NCI-H2029 (cell line): ENCODE results near the gene DOC2A.

ENCODE experiments used
- DNase-seq: peaks from one replicate; lab custom pipeline; 2025; lab: John Stamatoyannopoulos, UW

Gene DOC2A

DNA sequence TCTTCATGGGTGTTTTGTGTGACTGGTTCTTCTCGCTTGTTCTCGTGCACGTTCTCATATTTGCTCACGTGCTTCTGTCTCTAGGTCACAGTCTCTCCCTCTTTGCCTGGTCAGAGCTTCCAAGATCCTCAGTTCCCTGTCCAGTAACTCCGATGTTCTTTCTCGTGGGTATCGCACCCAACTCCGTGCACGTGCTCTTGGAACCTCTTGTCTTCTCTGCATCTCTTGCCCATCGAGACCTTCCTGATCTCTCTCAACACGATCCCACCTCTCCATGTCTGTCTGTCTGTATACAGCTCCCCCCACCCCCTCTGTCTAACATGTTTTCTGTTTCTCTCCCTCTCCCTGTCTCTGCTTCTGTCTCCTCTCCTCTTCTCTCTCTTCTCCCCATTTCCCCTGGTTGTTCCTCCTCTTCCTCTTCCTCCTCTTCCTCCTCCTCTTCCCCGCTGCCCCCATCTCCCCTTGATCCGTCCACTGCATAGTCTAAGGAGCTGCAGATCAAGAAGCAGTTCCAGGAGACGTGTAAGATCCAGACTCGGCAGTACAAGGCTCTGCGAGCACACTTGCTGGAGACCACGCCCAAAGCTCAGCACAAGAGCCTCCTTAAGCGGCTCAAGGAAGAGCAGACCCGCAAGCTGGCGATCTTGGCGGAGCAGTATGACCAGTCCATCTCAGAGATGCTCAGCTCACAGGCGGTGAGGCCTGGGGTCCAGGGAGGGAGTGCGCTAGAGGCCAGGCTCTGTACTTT lies 21.5 kb downstream of the DOC2A start:
- DNase-seq: no peak

DNA sequence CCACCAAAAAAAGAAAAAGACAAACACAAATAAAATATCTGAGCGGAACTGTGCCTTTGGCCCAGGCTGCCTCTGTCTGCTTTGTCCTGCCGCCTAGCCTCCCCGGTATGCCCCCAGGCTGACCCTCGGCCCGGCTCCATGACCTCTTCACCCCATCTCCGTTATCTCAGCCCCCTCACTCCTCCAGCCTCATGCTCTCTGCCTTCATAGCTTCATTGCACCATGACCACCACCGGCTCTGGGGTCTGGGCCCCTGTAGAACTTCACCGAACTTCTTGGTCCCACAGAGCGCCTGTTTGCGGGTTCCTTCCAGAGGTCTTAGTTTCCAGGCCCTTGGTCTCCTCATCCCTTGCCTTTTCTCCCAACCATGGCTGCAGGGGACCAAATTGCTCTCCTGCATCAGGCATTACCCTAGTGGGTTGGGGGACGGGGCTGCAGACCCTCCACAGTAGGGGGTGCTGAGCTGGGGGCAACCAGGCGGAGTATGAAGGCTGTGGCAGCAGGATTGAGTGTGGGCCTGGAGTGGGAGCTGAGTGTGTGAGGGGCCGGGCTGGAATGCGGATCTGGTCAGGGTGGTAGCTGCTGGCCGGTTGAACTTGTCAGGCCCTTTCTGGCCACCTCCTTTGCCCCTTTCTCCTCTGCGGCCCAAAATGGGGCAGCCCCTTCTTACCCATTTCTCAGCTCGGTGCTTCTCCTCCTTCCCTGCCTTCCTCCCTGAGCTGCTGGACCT lies 22.3 kb downstream of the DOC2A start:
- DNase-seq: no peak

DNA sequence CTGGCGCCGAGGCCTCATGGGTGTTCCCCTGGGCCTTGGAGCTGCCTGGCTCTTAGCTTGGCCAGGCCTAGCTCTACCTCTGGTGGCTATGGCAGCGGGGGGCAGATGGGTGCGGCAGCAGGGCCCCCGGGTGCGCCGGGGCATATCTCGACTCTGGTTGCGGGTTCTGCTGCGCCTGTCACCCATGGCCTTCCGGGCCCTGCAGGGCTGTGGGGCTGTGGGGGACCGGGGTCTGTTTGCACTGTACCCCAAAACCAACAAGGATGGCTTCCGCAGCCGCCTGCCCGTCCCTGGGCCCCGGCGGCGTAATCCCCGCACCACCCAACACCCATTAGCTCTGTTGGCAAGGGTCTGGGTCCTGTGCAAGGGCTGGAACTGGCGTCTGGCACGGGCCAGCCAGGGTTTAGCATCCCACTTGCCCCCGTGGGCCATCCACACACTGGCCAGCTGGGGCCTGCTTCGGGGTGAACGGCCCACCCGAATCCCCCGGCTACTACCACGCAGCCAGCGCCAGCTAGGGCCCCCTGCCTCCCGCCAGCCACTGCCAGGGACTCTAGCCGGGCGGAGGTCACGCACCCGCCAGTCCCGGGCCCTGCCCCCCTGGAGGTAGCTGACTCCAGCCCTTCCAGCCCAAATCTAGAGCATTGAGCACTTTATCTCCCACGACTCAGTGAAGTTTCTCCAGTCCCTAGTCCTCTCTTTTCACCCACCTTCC lies 23.3 kb downstream of the DOC2A start:
- DNase-seq: no peak

DNA sequence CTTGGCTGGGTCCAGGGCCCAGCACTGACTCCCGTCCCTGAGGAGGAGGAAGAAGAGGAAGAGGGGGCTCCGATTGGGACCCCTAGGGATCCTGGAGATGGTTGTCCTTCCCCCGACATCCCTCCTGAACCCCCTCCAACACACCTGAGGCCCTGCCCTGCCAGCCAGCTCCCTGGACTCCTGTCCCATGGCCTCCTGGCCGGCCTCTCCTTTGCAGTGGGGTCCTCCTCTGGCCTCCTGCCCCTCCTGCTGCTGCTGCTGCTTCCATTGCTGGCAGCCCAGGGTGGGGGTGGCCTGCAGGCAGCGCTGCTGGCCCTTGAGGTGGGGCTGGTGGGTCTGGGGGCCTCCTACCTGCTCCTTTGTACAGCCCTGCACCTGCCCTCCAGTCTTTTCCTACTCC lies 23.9 kb downstream of the DOC2A start:
- DNase-seq: no peak

DNA sequence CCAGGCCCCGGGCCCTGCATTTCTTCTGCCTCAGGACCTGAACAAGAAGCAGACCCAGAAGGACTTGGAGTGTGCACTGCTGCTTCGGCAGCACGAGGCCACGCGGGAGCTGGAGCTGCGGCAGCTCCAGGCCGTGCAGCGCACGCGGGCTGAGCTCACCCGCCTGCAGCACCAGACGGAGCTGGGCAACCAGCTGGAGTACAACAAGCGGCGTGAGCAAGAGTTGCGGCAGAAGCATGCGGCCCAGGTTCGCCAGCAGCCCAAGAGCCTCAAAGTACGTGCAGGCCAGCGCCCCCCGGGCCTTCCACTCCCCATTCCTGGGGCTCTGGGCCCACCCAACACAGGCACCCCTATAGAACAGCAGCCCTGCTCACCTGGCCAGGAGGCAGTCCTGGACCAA lies 24.6 kb downstream of the DOC2A start:
- DNase-seq: no peak

DNA sequence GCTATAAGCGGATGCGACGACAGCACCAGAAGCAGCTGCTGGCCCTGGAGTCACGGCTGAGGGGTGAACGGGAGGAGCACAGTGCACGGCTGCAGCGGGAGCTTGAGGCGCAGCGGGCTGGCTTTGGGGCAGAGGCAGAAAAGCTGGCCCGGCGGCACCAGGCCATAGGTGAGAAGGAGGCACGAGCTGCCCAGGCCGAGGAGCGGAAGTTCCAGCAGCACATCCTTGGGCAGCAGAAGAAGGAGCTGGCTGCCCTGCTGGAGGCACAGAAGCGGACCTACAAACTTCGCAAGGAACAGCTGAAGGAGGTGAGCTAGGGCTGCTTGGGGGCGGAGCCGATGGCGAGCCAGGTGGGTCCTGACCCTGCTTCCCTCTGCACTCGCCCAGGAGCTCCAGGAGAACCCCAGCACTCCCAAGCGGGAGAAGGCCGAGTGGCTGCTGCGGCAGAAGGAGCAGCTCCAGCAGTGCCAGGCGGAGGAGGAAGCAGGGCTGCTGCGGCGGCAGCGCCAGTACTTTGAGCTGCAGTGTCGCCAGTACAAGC lies 25.5 kb downstream of the DOC2A start:
- DNase-seq: no peak

DNA sequence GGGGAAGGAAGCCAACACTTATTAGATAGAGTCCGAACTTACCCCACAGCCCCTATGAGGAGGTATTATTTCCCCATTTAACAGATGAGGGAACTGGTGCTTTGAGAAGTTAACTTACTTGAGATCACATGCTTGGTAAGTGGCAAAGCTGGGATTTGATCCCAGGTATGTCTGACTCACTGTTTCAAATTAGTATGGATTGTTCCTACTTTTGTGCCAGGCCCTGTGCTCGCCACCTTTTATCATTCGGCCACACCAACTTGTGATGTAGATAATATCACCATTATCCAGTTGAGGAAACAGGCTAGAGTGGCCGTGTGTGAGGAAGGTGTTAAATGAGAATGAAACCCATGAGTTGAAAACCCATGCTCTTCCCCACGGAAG lies 26.1 kb downstream of the DOC2A start:
- no peak for DNase-seq

DNA sequence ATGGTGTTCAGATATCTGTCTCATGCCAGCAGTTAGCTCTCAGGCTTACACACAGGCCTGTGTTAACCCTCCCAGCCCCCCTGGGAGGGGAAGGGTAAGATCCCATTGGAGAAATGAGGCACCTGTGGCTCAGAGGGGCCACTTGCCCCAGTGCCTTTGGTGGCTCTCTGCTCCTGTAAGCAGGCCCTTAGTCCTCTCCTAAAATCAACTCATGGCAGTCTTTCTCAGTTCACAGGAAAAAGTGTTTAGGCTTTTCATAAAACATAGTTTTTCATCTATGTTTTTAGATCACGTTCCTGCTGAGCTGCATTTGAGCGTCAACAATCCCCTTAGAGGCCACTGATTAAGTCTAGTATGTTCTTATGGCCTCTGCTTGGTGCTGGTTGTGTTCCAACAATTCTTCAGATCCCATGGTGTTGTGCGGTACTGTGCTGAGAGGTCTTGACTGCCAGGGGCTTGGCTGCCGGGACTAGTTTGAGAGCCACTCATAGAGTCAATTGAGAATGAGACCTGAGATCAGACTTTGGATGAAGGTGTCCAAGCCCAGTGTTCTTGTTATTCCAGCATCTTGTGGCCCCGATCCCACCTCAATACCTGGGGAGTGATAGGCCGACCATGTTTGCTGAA lies 26.6 kb downstream of the DOC2A start:
- DNase-seq: no peak

DNA sequence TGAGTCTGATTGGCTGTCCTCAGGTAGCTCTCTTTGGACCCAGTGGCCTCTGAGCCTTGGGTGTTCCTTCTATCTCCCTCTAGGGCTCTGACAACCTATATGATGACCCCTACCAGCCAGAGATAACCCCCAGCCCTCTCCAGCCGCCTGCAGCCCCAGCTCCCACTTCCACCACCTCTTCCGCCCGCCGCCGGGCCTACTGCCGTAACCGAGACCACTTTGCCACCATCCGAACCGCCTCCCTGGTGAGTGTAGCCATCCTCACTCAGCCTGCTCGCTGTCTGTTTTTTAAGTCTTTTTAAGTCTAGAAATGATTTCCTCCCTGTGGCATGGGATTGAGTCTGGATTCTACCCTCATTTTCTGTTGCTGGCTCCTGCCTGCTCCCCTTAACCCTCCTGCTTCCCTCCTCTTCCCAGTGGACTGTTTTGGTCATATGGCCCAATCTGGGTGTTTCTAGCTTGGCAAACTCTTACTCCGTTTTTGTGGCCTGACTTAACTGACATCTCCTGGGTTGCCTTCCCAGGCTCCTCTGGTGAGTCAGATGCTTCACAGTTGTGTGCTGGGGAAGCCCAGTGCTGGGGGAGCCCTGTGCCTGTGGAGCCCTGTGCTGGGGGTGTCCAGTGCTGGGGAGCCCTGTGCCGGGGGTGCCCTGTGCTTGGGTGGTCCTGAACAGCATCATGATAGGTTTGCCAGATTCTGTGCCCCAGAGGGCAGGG lies 27.2 kb downstream of the DOC2A start:
- no peak for DNase-seq

DNA sequence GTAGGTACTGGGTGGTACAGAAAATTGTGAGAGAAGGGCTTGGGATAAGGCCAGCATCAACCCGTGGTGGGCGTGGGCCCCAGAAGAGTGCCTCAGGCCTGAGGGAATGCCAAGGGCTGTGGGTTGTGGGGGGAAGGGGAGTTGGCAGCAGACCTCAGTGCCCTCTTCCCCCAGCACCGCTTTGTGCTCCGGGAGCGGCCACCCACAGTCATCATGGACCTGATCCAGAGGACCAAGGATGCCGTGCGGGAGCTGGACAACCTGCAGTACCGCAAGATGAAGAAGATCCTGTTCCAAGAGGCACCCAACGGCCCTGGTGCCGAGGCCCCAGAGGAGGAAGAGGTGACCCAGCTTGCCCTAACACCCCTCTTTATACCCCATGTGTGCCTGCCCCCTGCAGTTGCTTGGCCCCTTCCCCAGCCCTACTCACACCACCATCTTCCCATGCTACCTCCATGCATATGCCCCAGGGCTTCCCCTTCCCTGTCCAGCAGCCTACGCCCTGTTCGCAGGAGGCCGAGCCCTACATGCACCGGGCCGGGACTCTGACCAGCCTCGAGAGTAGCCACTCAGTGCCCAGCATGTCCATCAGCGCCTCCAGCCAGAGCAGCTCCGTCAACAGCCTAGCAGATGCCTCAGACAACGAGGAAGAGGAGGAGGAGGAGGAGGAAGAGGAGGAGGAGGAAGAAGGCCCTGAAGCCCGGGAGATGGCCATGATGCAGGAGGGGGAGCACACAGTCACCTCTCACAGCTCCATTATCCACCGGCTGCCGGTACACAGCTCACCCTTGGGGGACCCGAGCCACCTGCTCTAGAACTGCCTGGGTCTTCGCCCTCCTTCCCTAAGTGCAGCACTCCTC lies 28.0 kb downstream of the DOC2A start:
- DNase-seq: no peak

DNA sequence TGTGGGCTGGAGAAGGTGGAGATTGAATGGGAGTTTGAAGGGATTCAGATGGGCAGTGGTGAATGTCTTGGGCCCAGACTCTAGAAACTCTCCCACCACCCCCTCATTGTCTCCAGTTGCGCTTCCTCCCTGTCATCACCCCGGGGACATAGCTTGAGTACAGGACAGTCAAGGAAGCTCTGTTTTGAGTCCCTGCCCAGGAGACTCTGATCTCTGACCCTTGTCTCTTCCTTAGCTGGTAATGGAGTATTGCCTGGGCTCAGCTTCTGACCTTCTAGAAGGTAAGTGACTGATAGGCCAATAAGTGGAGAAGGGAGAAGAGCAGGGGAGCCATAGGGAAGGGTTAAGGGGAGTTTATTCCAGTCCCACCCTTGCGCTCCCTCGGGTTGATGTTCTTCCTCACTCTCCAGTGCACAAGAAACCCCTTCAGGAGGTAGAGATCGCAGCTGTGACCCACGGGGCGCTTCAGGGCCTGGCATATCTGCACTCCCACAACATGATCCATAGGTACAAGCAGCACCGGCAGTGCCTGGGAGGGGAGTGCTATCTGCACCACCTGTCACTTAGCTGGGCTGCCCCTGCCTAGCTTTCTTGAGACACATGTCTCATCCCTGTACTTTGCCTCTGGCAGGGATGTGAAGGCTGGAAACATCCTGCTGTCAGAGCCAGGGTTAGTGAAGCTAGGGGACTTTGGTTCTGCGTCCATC lies 32.1 kb downstream of the DOC2A start:
- DNase-seq: no peak

DNA sequence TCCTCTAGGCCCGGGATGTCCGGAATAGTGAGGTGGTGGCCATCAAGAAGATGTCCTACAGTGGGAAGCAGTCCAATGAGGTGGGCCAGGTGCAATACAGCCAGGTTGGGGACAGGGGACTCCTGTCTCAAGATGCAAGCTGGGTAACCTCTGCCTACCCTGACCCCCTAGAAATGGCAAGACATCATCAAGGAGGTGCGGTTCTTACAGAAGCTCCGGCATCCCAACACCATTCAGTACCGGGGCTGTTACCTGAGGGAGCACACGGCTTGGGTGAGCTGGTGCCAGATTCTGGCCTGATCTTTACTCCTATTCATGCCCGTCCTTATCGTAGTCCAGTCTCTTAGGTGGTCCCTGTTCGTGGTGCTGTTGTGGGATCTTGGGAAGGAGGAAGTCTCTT lies 32.7 kb downstream of the DOC2A start:
- DNase-seq: no peak

DNA sequence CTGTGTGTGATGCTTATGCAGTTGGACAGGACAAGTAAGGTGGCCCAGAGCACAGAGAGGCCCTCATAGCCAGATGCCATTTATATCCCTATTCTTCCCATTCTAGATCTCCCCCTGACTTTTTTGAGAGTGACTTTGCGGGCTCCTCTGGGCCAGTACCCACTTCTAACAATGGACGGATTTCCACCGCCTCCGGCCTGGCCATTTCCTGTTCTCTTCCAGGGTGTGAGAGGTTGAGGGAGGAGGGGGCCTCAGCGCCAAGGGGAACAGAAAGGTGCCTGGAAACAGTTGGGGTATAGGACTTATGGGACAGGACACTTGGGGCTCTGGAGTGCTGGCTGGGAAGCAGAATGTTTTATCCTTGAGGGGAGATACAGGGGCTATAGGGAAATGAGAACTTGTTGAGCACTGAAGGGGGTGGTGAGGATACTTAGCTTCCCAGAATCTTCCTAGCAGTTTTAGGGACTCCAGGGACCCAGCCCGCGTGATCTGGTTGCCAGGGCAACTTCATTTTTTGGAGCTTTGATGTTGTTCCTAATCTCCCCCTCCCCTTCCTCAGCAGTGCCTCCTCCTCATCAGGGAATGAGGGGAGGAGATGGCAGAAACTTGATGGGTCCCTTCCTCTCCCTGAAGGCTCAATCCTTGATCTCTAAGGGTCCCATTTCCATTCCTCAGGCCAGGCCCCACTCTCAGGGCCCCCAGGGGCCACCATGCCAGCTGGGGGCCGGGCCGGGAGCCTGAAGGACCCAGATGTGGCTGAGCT lies 33.6 kb downstream of the DOC2A start:
- DNase-seq: no peak

DNA sequence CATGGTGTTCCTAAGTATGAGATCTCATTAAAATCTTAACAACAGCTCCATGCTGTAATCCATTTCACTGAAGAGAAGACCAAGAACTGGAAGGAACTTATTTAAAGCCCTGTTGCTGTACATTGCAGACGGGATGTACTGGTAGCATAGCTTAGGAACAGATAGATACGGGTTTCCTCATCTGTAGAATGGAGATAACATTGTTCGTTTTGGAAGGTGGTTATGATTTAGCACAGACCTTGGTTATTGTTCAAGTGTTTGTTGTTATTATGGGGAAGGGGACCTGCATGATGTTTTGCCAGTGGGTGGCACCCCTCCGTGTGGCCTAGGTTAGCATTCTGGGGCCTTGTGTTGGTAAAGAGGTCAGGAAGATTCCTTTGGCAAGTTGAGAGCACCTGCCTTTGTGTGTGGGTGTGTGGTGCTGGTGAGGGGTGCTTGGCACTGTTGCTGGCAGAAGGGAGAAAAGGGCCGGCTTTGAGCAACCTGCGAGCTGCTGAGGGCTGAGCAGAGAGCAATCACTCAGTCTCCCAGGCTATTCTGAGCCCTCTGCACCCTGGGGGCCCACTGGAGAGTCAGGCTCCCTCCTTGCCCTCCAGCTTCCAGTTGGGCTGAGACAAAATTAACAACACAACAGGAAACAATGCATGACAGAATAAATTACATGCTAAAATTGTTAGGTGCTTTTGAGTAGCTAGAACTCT lies 34.9 kb downstream of the DOC2A start:
- DNase-seq: no peak

DNA sequence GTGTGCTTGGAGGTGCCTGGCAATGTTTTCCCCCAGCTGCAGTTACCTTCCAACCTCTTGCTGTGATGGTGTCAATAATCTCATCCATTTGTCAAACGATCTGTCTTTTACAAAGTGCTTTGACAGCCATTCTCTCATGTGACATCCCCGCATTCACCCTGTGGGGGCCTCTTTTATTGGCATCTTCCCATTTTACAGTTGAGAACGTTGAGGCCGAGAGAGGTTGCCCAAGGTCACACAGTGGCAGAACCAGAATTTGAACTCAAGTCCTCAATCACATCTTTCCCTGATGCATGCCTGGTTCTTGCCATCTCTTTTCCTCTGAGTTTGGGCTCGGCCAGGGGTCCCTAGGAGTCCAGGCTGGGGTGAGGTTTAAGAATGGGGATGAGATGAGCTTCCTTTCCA lies 35.7 kb downstream of the DOC2A start:
- DNase-seq: no peak

DNA sequence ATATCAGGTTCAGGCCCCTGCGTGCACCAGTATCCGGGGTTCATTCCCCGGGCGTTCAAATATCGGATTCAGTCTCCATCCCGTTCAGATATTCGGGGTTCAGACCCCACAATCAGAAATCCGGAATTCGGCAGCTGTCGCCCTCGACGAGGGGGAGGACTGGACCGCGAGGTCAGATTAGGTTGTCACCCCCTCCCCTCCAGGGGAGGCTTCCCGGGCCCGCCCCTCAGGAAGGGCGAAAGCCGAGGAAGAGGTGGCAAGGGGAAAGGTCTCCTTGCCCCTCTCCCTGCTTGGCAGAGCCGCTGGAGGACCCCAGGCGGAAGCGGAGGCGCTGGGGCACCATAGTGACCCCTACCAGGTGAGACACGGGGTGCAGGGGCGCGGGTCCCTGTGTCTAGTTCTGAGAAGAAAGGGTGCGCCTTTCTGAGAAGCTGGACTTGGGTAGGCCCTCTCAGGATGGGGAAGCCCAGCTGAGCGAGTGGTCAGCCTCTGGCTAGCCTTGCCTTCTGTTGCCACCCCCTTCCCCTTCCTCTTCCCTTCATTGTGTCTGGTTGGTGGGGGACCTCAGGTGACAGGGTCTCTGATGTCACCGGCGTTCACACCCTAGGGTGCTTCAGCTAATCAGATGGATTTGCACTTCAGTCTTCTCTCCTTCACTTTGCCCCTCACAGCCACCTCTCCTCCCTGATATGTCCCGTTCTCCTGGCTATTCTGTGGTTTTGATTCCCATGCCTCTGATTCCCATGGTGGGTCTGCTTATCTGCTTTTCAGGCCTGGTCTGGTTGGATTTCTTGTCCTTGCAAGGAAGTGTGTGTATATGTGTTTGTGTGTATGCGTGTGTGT lies 36.3 kb downstream of the DOC2A start:
- DNase-seq: no peak

DNA sequence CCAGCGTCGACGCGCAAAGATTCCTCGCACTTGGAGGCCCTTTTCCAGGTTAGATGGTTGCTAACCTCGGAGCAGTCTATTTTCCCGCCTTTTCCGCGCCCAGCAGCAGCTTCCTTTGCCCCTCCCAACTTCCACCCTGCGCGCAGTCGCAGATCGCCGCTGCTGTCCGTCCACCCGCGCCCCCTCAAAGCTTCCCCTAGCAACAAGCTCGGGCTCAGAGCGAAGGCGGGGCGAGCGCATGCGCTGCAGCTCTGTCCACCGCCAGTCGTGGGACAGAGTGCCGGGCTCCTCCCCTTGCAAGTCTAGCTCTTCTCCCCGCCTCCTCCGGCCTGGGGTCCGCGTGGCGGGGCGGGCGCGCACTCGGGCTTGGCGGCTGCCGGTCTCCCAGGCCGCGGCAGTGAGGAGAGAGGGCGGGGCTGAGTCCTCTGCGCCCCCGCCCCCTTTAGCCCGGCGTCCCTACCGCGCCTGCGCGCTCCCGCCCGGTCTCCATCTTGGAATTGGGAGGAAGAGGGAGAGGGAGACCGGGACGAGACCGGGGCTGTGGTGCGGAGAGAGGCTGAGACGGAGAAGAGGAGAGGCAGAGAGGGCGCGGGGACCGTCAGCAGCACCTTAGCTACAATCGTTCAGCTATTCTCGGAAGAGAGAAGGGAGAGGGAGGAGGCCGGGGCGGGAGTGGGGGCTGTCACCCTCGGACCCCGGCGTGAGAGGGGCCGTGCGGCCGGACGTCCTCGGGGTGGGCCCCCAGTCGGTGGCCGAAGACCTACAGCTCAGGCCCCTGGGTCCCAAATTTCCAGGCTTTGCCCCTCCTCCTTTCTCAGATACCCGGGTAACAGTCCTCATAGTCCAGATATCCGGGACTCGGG lies 37.2 kb downstream of the DOC2A start, which contains the start of gene TAOK2:
Gene TAOK2 (plus strand): TSS at position 485 of the 863 bp plus-strand sequence. CDS start 3,905 bp downstream, outside the sequence.
- DNase-seq: peak; percentile 98
